Measurements from ENCODE around the gene FGF1. TPM values are rescaled to one million over a fixed set of nuclear protein-coding genes. Genes with fewer than 3 reads are reported as not detected.
A peak's percentile ranks its signal among the peaks of the same experiment; 100 is the strongest.

The FGF1 gene
- total and polyA plus RNA-seq, 2 of the 4 experiments (the other 2 are of a cell fraction), result 7.6 to 7.7 TPM

GRCh38 chr5:142699184-142699720, 13.4 kb upstream of the FGF1 start:
- 0 out of 2 replicates have a peak overlapping the region, but pooled peaks have one; percentile 42 for H2AK5ac ChIP-seq (ENCODE audit: low read depth, low read length)
- no peak overlapping the region for H3K56ac ChIP-seq (ENCODE audit: extremely low read depth, insufficient read depth, low read length)
- H3K23ac ChIP-seq (ENCODE audit: low read depth, low read length), result no peak overlapping the region
- H2BK120ac ChIP-seq (ENCODE audit: low read depth, low read length), result no peak overlapping the region; the same call in 1 of the 2 replicates
- H4K5ac ChIP-seq (ENCODE audit: low read depth, low read length), result no peak overlapping the region
- H3K27me3 ChIP-seq (ENCODE audit: control insufficient read depth, insufficient read depth, low read length), result no peaks in the 10 kb centered on the region
- H4K20me1 ChIP-seq (ENCODE audit: insufficient read depth, low read length), result no peaks in the 10 kb centered on the region
- H3K4me3 ChIP-seq (ENCODE audit: insufficient read depth, low read depth, low read length), result no peak overlapping the region
- no peak overlapping the region for H3K4me2 ChIP-seq (ENCODE audit: low read depth, low read length)
- POLR2A ChIA-PET (ENCODE audit: unreplicated experiment), result interaction anchor here (0.6 kb wide), 1 partner anchor 44 kb away, joined by 4 read pairs; no protein-coding TSS in a partner anchor
- H3K79me1 ChIP-seq (ENCODE audit: low read depth in 1 of 2, low read length in 2 of 2), result no peaks in the 10 kb centered on the region
- H3K36me3 ChIP-seq (ENCODE audit: control insufficient read depth, insufficient read depth, low read length), result no peaks in the 10 kb centered on the region
- H3K18ac ChIP-seq (ENCODE audit: low read depth, low read length), result no peak overlapping the region
- H2BK20ac ChIP-seq (ENCODE audit: low read depth, low read length), result peak overlapping the region; percentile 35; the same call in 1 of the 2 replicates
- peak overlapping the region; percentile 11 for H2AFZ ChIP-seq (replicated peaks; ENCODE audit: low read length, poor library complexity)
- CTCF ChIA-PET, result interaction anchor here (0.6 to 5.4 kb wide), 18 partner anchors 14 to 534 kb away, joined by 3 to 67 read pairs (median 3); no protein-coding TSS in a partner anchor
- DNase-seq (peak; percentile 84), ATAC-seq (ENCODE audit: low read depth) (peak; percentile 98)
- no peak overlapping the region for H2AK9ac ChIP-seq (replicated peaks; ENCODE audit: low read depth, low read length, poor library complexity)
- no peak overlapping the region for H2BK5ac ChIP-seq (ENCODE audit: low read depth, low read length, poor library complexity, severe bottlenecking)
- H3K9me1 ChIP-seq (ENCODE audit: insufficient read depth, low read length), result peaks cover 5% of the 10 kb centered on the region; the same call in 1 of the 2 replicates
- no peak overlapping the region for H3K27ac ChIP-seq (ENCODE audit: insufficient read depth, low read length)
- no peak overlapping the region; the same call in 1 of the 2 replicates for H3K4ac ChIP-seq (ENCODE audit: low read depth, low read length)
- H3K4me1 ChIP-seq (ENCODE audit: control insufficient read depth, insufficient read depth, low read length), result peaks cover 10% of the 10 kb centered on the region
- no TSS peak for BruUV-seq (replicated peaks)
- H4K8ac ChIP-seq (ENCODE audit: low read depth in 2 of 2, low read length in 2 of 2), result no peak overlapping the region
- H3K9ac ChIP-seq (ENCODE audit: low read depth, low read length), result no peak overlapping the region
- no peak overlapping the region for H3K14ac ChIP-seq (replicated peaks; ENCODE audit: low read depth, low read length)
- no peak overlapping the region for H4K91ac ChIP-seq (ENCODE audit: insufficient read depth, low read depth, low read length)
- no peaks in the 10 kb centered on the region for H3K9me3 ChIP-seq (ENCODE audit: control insufficient read depth, insufficient read depth, low read length)
- in situ Hi-C loops (cut with MboI; ENCODE audit: low sequenced_read_pairs) (loop anchor here (5.0 to 10.0 kb wide), 3 partner anchors 42 to 554 kb away; no protein-coding TSS in a partner anchor), dilution Hi-C loops (cut with HindIII; ENCODE audit: low sequenced_read_pairs, unreplicated experiment) (no loop called here), intact Hi-C loops (cut with micrococcal nuclease) (loop anchor here (1.0 to 10.0 kb wide), 6 partner anchors 44 to 684 kb away; partner anchors contain the start of gene GNPDA1)
- no CpG with 5 or more reads among the region's 3 CpGs for WGBS, 2 experiments (ENCODE audit: extremely low coverage in 2 of 2, insufficient read length in 1 of 2)
- peak overlapping the region; percentile 1; the same call in 1 of the 3 replicates for H2BK15ac ChIP-seq (ENCODE audit: low read depth, low read length)
- peak; percentile 99 for TF ChIP-seq CTCF (conservative IDR thresholded peaks at IDR 0.05; ENCODE audit: low read depth, low read length)
- TF ChIP-seq USF2 (IDR thresholded peaks at IDR 0.05; ENCODE audit: low read depth, low read length), result no peak
- TF ChIP-seq NFE2L2 (IDR thresholded peaks at IDR 0.05; ENCODE audit: low read depth, low read length), result no peak
- no peak for TF ChIP-seq RCOR1 (IDR thresholded peaks at IDR 0.05; ENCODE audit: insufficient replicate concordance, low read length)
- peak; percentile 100 for TF ChIP-seq SMC3 (IDR thresholded peaks at IDR 0.05; ENCODE audit: low read depth, low read length)
- TF ChIP-seq RFX5 (IDR thresholded peaks at IDR 0.05; ENCODE audit: low read depth, low read length), result no peak
- no peak for TF ChIP-seq ELK1 (IDR thresholded peaks at IDR 0.05; ENCODE audit: borderline replicate concordance, low read depth, low read length)
- TF ChIP-seq RAD21 (IDR thresholded peaks at IDR 0.05; ENCODE audit: low read length), result peak; percentile 100
- peak; percentile 69 for TF ChIP-seq POLR2A (IDR thresholded peaks at IDR 0.05; ENCODE audit: low read depth, low read length)
- 0 out of 2 replicates have a peak, but pooled peaks have one; percentile 42 for TF ChIP-seq MAZ (IDR thresholded peaks at IDR 0.05; ENCODE audit: borderline replicate concordance, low read depth, low read length)
- TF ChIP-seq BHLHE40 (IDR thresholded peaks at IDR 0.05; ENCODE audit: low read depth, low read length), result no peak
